HL-60 (cell line): ENCODE results near the gene BAZ2B.
A peak's percentile ranks its signal among the peaks of the same experiment; 100 is the strongest.

Experiments used
- DNase-seq, 2 experiments: peaks; one replicate each; pipeline ENCODE4 v3.0.0-alpha.2; 2010 to 2020; ENCODE audit warnings: low read depth in 1 of 2, low spot score in 1 of 2
- H3K27ac ChIP-seq: fragments of 250-450 bp; sonication (Bioruptor Pico); replicated peaks from 2 replicates; pipeline ENCODE4 v1.5.1; 2020; ENCODE audit warnings: mild to moderate bottlenecking, moderate library complexity
- H3K27me3 ChIP-seq: fragments of 250-450 bp; sonication (Bioruptor Pico); 2 replicates; pipeline ENCODE4 v1.5.1; 2021; ENCODE audit warnings: mild to moderate bottlenecking, moderate library complexity; ENCODE audit not compliant: insufficient read depth, poor library complexity, severe bottlenecking
- H3K4me3 ChIP-seq: replicated peaks from 2 replicates; pipeline ENCODE4 v1.5.1; 2011; ENCODE audit warnings: mild to moderate bottlenecking, control low read depth, low read length; ENCODE audit not compliant: insufficient read depth
- GABPA ChIP-seq: IDR thresholded peaks from 2 replicates; pipeline ENCODE4 v1.6.1; 2012; ENCODE audit warnings: low read depth
- POLR2AphosphoS5 ChIP-seq: IDR thresholded peaks from 2 replicates; pipeline ENCODE4 v1.6.1; 2012; ENCODE audit warnings: low read depth
- SPI1 ChIP-seq: IDR thresholded peaks from 2 replicates; pipeline ENCODE4 v1.6.1; 2012; ENCODE audit warnings: low read depth, mild to moderate bottlenecking, borderline replicate concordance
- TF ChIP-seq, protein P1 (sequence below): IDR thresholded peaks from one replicate; pipeline ENCODE4 v1.5.1; 2011; ENCODE audit warnings: low read length, control low read depth, inconsistent platforms; ENCODE audit not compliant: insufficient read depth
- TF ChIP-seq, protein P2 (sequence below): IDR thresholded peaks from 2 replicates; pipeline ENCODE4 v1.6.1; 2012; ENCODE audit warnings: low read depth; ENCODE audit not compliant: insufficient replicate concordance

BAZ2B gene

DNA sequence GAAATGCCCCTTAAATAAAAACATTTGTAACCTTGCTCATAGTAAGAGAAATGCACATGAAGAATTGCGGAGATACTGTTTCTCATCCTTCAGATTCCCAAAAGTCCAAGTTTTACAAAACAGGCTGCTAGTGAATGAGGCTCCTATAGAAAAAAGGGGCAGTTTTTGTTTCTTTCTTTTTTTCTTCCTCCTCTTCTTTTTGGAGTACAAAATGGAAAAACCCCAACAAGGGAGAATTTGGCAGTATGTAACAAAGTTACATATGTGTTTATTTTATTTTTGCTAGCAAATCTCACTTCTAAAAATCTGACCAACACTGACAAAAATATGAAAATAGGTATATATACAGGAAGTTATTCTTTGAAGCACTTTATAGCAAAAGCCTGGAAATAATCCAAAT, 7.1 kb upstream of the BAZ2B start:
- TF ChIP-seq, protein P1, sequence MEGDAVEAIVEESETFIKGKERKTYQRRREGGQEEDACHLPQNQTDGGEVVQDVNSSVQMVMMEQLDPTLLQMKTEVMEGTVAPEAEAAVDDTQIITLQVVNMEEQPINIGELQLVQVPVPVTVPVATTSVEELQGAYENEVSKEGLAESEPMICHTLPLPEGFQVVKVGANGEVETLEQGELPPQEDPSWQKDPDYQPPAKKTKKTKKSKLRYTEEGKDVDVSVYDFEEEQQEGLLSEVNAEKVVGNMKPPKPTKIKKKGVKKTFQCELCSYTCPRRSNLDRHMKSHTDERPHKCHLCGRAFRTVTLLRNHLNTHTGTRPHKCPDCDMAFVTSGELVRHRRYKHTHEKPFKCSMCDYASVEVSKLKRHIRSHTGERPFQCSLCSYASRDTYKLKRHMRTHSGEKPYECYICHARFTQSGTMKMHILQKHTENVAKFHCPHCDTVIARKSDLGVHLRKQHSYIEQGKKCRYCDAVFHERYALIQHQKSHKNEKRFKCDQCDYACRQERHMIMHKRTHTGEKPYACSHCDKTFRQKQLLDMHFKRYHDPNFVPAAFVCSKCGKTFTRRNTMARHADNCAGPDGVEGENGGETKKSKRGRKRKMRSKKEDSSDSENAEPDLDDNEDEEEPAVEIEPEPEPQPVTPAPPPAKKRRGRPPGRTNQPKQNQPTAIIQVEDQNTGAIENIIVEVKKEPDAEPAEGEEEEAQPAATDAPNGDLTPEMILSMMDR: no peak
- no peak for TF ChIP-seq POLR2AphosphoS5
- no peak for TF ChIP-seq SPI1
- TF ChIP-seq GABPA: no peak
- TF ChIP-seq, protein P2, sequence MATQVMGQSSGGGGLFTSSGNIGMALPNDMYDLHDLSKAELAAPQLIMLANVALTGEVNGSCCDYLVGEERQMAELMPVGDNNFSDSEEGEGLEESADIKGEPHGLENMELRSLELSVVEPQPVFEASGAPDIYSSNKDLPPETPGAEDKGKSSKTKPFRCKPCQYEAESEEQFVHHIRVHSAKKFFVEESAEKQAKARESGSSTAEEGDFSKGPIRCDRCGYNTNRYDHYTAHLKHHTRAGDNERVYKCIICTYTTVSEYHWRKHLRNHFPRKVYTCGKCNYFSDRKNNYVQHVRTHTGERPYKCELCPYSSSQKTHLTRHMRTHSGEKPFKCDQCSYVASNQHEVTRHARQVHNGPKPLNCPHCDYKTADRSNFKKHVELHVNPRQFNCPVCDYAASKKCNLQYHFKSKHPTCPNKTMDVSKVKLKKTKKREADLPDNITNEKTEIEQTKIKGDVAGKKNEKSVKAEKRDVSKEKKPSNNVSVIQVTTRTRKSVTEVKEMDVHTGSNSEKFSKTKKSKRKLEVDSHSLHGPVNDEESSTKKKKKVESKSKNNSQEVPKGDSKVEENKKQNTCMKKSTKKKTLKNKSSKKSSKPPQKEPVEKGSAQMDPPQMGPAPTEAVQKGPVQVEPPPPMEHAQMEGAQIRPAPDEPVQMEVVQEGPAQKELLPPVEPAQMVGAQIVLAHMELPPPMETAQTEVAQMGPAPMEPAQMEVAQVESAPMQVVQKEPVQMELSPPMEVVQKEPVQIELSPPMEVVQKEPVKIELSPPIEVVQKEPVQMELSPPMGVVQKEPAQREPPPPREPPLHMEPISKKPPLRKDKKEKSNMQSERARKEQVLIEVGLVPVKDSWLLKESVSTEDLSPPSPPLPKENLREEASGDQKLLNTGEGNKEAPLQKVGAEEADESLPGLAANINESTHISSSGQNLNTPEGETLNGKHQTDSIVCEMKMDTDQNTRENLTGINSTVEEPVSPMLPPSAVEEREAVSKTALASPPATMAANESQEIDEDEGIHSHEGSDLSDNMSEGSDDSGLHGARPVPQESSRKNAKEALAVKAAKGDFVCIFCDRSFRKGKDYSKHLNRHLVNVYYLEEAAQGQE: no peak
- no peak for DNase-seq
- Histone ChIP-seq H3K27me3 (no peaks in the 10 kb centered on the region), H3K27ac (no peak overlapping the region), H3K4me3 (no peak overlapping the region)

DNA sequence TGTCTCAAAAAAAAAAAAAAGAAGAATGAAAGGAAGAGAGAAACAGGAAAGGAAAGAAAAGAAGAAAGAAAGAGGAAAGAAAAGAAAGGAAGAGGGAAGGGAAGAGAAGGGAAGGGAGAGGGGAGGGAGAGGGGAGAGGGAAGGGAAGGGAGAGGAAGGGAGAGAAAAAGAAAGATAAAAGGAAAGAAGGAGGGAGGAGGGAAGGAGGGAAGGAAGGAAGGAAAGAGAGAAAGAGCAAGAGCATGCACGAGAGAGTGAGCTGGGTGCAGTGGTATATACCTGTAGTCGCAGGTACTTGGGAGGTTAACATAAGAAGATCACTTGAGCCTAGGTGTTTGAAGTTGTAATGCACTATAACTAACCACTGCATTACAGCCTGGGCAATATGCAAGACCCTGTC, 6.6 kb upstream of the BAZ2B start:
- Histone ChIP-seq H3K27ac (no peak overlapping the region), H3K27me3 (no peaks in the 10 kb centered on the region), H3K4me3 (no peak overlapping the region)
- no peak for DNase-seq
- TF ChIP-seq POLR2AphosphoS5 (no peak), SPI1 (no peak)
- TF ChIP-seq, protein P1: no peak

DNA sequence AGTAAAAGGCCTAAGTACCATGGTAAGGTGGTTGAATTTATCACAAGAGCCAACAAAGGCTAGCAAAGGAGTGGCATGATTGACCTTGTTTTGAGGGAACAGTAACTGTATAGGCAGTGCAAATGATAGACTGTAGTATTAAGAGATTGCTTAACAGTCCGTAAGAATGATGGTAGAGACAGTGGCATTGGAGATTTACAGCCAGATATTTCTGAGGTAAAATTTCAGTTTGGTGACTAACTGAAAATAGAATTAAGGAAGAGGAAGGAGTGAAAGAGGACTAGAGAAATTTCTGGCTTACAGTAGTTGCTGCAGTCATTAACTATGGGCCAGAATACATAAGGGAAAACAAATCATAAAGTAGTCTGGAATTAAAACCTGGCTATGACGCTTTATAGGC, 4.4 kb upstream of the BAZ2B start:
- TF ChIP-seq POLR2AphosphoS5 (no peak), SPI1 (peak; percentile 41; the same call in 1 of the 2 replicates)
- peak; percentile 4 to 28 for DNase-seq
- Histone ChIP-seq H3K27me3 (no peaks in the 10 kb centered on the region), H3K27ac (peak overlapping the region; percentile 48), H3K4me3 (no peak overlapping the region)

DNA sequence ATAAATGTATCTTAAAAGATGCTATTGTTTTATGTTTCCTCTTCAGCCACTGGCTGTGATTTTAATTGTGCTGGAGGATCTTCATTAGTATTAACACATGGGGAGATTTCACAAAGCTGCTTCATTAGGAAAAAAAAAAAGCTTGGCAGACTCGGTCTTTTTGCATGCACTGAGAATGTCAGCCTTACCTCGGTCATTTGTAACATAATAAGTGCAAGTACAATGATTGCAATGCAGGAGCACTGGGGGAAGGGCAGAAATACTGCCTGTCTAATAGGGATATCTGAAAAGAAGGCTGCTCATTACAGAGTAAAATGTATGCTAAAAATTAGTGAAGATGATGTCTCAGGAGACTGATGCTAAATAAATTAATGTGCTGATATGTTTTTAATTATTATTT, 1.3 kb upstream of the BAZ2B start:
- Histone ChIP-seq H3K27ac (no peak overlapping the region), H3K4me3 (no peak overlapping the region), H3K27me3 (no peaks in the 10 kb centered on the region)
- TF ChIP-seq, protein P1: no peak
- TF ChIP-seq, protein P2: no peak
- TF ChIP-seq GABPA (no peak), POLR2AphosphoS5 (no peak), SPI1 (no peak)
- no peak for DNase-seq
